ENCODE results near the gene FAM151A. TPM values are rescaled to one million over a fixed set of nuclear protein-coding genes. Genes with fewer than 3 reads are reported as not detected.
A peak's percentile ranks its signal among the peaks of the same experiment; 100 is the strongest.

The FAM151A gene
- polyA plus RNA-seq, 1 donor (not counting 4 experiments of a cell fraction or from before 2014, with no cell fraction given): 0.07 TPM

DNA sequence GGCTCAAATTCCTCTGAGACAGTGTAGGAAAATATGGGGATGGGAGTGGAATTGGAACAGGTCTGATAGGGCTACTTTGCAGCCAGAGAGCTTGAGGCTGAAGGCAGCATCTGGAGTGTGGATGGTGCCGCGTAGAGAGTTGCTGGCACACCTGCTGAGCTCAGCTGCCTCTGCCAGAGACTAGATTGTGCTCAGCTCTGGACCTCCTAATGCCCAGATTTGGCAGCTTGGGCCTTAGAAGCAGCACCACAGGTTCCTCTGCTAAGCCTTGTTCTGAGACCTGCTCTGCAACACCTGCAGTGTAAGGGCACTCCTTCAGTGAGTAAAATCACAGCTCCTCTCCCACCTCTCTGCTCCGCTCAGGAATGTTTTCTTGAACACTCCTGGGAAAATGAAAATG lies 52.0 kb downstream of the FAM151A start:
- FAIRE-seq (peak; percentile 58), DNase-seq (ENCODE audit: low read depth, low spot score) (no peak)
- H3K4me1 ChIP-seq (ENCODE audit: control insufficient read depth, extremely low read depth, insufficient read depth, low read length): peaks cover 33% of the 10 kb centered on the region
- no peaks in the 10 kb centered on the region for H3K36me3 ChIP-seq (ENCODE audit: control insufficient read depth in 2 of 2, extremely low read depth in 1 of 2, insufficient read depth in 2 of 2, low read length in 2 of 2)
- H3K79me2 ChIP-seq (ENCODE audit: control insufficient read depth, insufficient read depth, low read length): no peaks in the 10 kb centered on the region
- H3K4me3 ChIP-seq (ENCODE audit: control insufficient read depth in 2 of 3, extremely low read depth in 1 of 3, insufficient read depth in 2 of 3, low read depth in 1 of 3, low read length in 3 of 3): no peak overlapping the region
- no peak overlapping the region for H2AFZ ChIP-seq (ENCODE audit: control insufficient read depth, low read length)
- dilution Hi-C loops (cut with MboI; ENCODE audit: extremely low pct_ligation_motif_present, low sequenced_read_pairs): no loop called here
- H3K9me3 ChIP-seq (ENCODE audit: control insufficient read depth, low read depth, low read length): no peaks in the 10 kb centered on the region
- no peak overlapping the region for H3K9ac ChIP-seq (ENCODE audit: control insufficient read depth, extremely low read depth, insufficient read depth, low read length)
- H3K27me3 ChIP-seq (ENCODE audit: control insufficient read depth, extremely low read depth, insufficient read depth, low read length): no peaks in the 10 kb centered on the region
- H3K9me1 ChIP-seq (ENCODE audit: control insufficient read depth, extremely low read depth, insufficient read depth, low read length): peaks cover 2% of the 10 kb centered on the region
- H3K27ac ChIP-seq (ENCODE audit: control insufficient read depth, insufficient read depth, low read length): no peak overlapping the region
- no peaks in the 10 kb centered on the region for H4K20me1 ChIP-seq (ENCODE audit: control insufficient read depth, extremely low read depth, insufficient read depth, low read length)
- H3K4me2 ChIP-seq (ENCODE audit: control insufficient read depth, extremely low read depth, insufficient read depth, low read depth, low read length): peak overlapping the region; percentile 8
- TF ChIP-seq, protein P1, sequence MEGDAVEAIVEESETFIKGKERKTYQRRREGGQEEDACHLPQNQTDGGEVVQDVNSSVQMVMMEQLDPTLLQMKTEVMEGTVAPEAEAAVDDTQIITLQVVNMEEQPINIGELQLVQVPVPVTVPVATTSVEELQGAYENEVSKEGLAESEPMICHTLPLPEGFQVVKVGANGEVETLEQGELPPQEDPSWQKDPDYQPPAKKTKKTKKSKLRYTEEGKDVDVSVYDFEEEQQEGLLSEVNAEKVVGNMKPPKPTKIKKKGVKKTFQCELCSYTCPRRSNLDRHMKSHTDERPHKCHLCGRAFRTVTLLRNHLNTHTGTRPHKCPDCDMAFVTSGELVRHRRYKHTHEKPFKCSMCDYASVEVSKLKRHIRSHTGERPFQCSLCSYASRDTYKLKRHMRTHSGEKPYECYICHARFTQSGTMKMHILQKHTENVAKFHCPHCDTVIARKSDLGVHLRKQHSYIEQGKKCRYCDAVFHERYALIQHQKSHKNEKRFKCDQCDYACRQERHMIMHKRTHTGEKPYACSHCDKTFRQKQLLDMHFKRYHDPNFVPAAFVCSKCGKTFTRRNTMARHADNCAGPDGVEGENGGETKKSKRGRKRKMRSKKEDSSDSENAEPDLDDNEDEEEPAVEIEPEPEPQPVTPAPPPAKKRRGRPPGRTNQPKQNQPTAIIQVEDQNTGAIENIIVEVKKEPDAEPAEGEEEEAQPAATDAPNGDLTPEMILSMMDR (optimal IDR thresholded peaks at IDR 0.05 in 1 of 3, IDR thresholded peaks at IDR 0.05 in 1 of 3, conservative IDR thresholded peaks at IDR 0.05 in 1 of 3; ENCODE audit: extremely low read depth in 1 of 3, insufficient read depth in 2 of 3, low read length in 3 of 3): no peak
- TF ChIP-seq EZH2 (IDR thresholded peaks at IDR 0.05; ENCODE audit: low read length): no peak

- H3K27me3 ChIP-seq (ENCODE audit: control insufficient read depth, extremely low read depth, insufficient read depth, low read length): no peaks in the 10 kb centered on the region
- dilution Hi-C loops (cut with MboI; ENCODE audit: extremely low pct_ligation_motif_present, low sequenced_read_pairs): no loop called here
- TF ChIP-seq, protein P1 (optimal IDR thresholded peaks at IDR 0.05 in 1 of 3, IDR thresholded peaks at IDR 0.05 in 1 of 3, conservative IDR thresholded peaks at IDR 0.05 in 1 of 3; ENCODE audit: extremely low read depth in 1 of 3, insufficient read depth in 2 of 3, low read length in 3 of 3): no peak
- no peak for TF ChIP-seq EZH2 (IDR thresholded peaks at IDR 0.05; ENCODE audit: low read length)
- FAIRE-seq (no peak), DNase-seq (ENCODE audit: low read depth, low spot score) (no peak)
- H3K79me2 ChIP-seq (ENCODE audit: control insufficient read depth, insufficient read depth, low read length): no peaks in the 10 kb centered on the region
- no peaks in the 10 kb centered on the region for H3K9me3 ChIP-seq (ENCODE audit: control insufficient read depth, low read depth, low read length)
- H3K9me1 ChIP-seq (ENCODE audit: control insufficient read depth, extremely low read depth, insufficient read depth, low read length): peaks cover 2% of the 10 kb centered on the region
- H4K20me1 ChIP-seq (ENCODE audit: control insufficient read depth, extremely low read depth, insufficient read depth, low read length): no peaks in the 10 kb centered on the region
- H3K36me3 ChIP-seq (ENCODE audit: control insufficient read depth in 2 of 2, extremely low read depth in 1 of 2, insufficient read depth in 2 of 2, low read length in 2 of 2): no peaks in the 10 kb centered on the region
- H3K4me1 ChIP-seq (ENCODE audit: control insufficient read depth, extremely low read depth, insufficient read depth, low read length): peaks cover 33% of the 10 kb centered on the region
- H3K4me2 ChIP-seq (ENCODE audit: control insufficient read depth, extremely low read depth, insufficient read depth, low read depth, low read length): no peak overlapping the region
- no peak overlapping the region for H3K9ac ChIP-seq (ENCODE audit: control insufficient read depth, extremely low read depth, insufficient read depth, low read length)
- H3K27ac ChIP-seq (ENCODE audit: control insufficient read depth, insufficient read depth, low read length): no peak overlapping the region
- H3K4me3 ChIP-seq (ENCODE audit: control insufficient read depth in 2 of 3, extremely low read depth in 1 of 3, insufficient read depth in 2 of 3, low read depth in 1 of 3, low read length in 3 of 3): no peak overlapping the region
- no peak overlapping the region for H2AFZ ChIP-seq (ENCODE audit: control insufficient read depth, low read length)
Observed at GRCh38 chr1:54570161-54570560, 53.2 kb downstream of the FAM151A start.

All from keratinocyte (primary cell).